HG02763 (cell line): Measurements from ENCODE around the gene PLEKHS1.
A peak's percentile ranks its signal among the peaks of the same experiment; 100 is the strongest.
"Not testable (repeated sequence)": the region's sequence is repeated elsewhere in the genome, so short reads cannot be mapped to it uniquely, and the experiment has no call there.

Experiments used
- ATAC-seq: cut with Tn5 transposase; IDR thresholded peaks from one replicate; pipeline ENCODE4 v1.9.1; 2021; ENCODE audit warnings: mild to moderate bottlenecking, moderate library complexity; ENCODE audit not compliant: unreplicated experiment

PLEKHS1 gene

GRCh38 chr10:113782986-113783704 lies 31.7 kb downstream of the PLEKHS1 start:
- ATAC-seq = no peak

GRCh38 chr10:113788604-113789083 lies 37.2 kb downstream of the PLEKHS1 start:
- peak; percentile 85 for ATAC-seq

GRCh38 chr10:113791691-113792090 lies 40.2 kb downstream of the PLEKHS1 start:
- ATAC-seq = no peak

- ATAC-seq = no peak
Measured at GRCh38 chr10:113801569-113801968, 50.1 kb downstream of the PLEKHS1 start.

GRCh38 chr10:113802997-113803396 lies 51.5 kb downstream of the PLEKHS1 start:
- ATAC-seq = no peak

GRCh38 chr10:113806503-113806902 lies 55.0 kb downstream of the PLEKHS1 start:
- no peak for ATAC-seq

- no peak for ATAC-seq
Measured at GRCh38 chr10:113808168-113808567, 56.7 kb downstream of the PLEKHS1 start.

- not testable (repeated sequence) for ATAC-seq
Measured at GRCh38 chr10:113814700-113815099, 63.2 kb downstream of the PLEKHS1 start.

- ATAC-seq = no peak
Measured at GRCh38 chr10:113819989-113820388, 68.5 kb downstream of the PLEKHS1 start.

GRCh38 chr10:113820507-113820906 lies 69.0 kb downstream of the PLEKHS1 start:
- ATAC-seq = no peak

GRCh38 chr10:113821306-113821705 lies 69.8 kb downstream of the PLEKHS1 start:
- ATAC-seq = not testable (repeated sequence)

GRCh38 chr10:113822174-113822573 lies 70.7 kb downstream of the PLEKHS1 start:
- ATAC-seq = no peak

- ATAC-seq = no peak
Measured at GRCh38 chr10:113823389-113823788, 71.9 kb downstream of the PLEKHS1 start.

GRCh38 chr10:113825791-113826190 lies 74.3 kb downstream of the PLEKHS1 start:
- ATAC-seq = no peak

- not testable (repeated sequence) for ATAC-seq
Measured at GRCh38 chr10:113828567-113828966, 77.1 kb downstream of the PLEKHS1 start.
